Thymus (tissue), 11 donors: ENCODE results near the gene PLEKHB2. TPM values are rescaled to one million over a fixed set of nuclear protein-coding genes. Genes with fewer than 3 reads are reported as not detected.
A peak's percentile ranks its signal among the peaks of the same experiment; 100 is the strongest.

Experiments used
- DNase-seq, 9 donors: peaks; one replicate each; pipeline ENCODE4 v3.0.0-alpha.2; 2013; ENCODE audit warnings: low spot score in 9 of 9, low read depth in 6 of 9, missing footprints in 1 of 9
- H3K27ac ChIP-seq, 2 donors: one replicate each; pipeline ENCODE4 v1.5.1; 2013; ENCODE audit warnings: control low read depth in 1 of 2, low read depth in 1 of 2, low read length in 1 of 2, mild to moderate bottlenecking in 1 of 2, moderate library complexity in 1 of 2
- H3K27me3 ChIP-seq, 2 donors: one replicate each; pipeline ENCODE4 v1.5.1; 2013; ENCODE audit warnings: low read length in 1 of 2; ENCODE audit not compliant: control insufficient read depth in 2 of 2, insufficient read depth in 1 of 2
- H3K36me3 ChIP-seq, 2 donors: one replicate each; pipeline ENCODE4 v1.5.1; 2013; ENCODE audit warnings: low read length in 1 of 2, mild to moderate bottlenecking in 1 of 2, moderate library complexity in 1 of 2; ENCODE audit not compliant: control insufficient read depth in 2 of 2, insufficient read depth in 2 of 2
- H3K4me1 ChIP-seq, 2 donors: one replicate each; pipeline ENCODE4 v1.5.1; 2013; ENCODE audit warnings: low read length in 2 of 2; ENCODE audit not compliant: control insufficient read depth in 2 of 2, insufficient read depth in 2 of 2
- H3K4me3 ChIP-seq, 2 donors: one replicate each; pipeline ENCODE4 v1.5.1; 2013; ENCODE audit warnings: low read length in 2 of 2, control low read depth in 1 of 2, mild to moderate bottlenecking in 1 of 2
- H3K9me3 ChIP-seq, 2 donors: one replicate each; pipeline ENCODE4 v1.5.1; 2013; ENCODE audit warnings: low read length in 1 of 2, mild to moderate bottlenecking in 1 of 2; ENCODE audit not compliant: control insufficient read depth in 2 of 2, insufficient read depth in 1 of 2
- WGBS: extraction: QIAGEN DNeasy Blood & Tissue Kit; methylation state at CpG from one replicate; pipeline ENCODE4 v1.1.7; 2013; 5-methylcytosine and 5-hydroxymethylcytosine counted together
- polyA plus RNA-seq: library from polyadenylated mRNA; stranded (reverse); fragments of 200-250 nt; gene quantifications from one replicate; pipeline ENCODE4 v1.2.3, GENCODE V29; 2013
- total RNA-seq: library from RNA; stranded (reverse); fragments of 120-200 nt; gene quantifications from one replicate; pipeline ENCODE4 v1.2.4, GENCODE V29; 2013
- donor health status: healthy.

The PLEKHB2 gene
- total and polyA plus RNA-seq, 2 donors, result 32.7 to 41.8 TPM

- H3K27me3 ChIP-seq, result no peaks in the 10 kb centered on the region
- H3K27ac ChIP-seq, result no peak overlapping the region
- no peaks in the 10 kb centered on the region for H3K9me3 ChIP-seq
- no peaks in the 10 kb centered on the region for H3K4me1 ChIP-seq
- WGBS, result 92% methylated on average over 2 of the region's 2 CpGs
- H3K36me3 ChIP-seq, result peaks cover 46 to 65% of the 10 kb centered on the region in 2 donors
- no peak overlapping the region for H3K4me3 ChIP-seq
- no peak for DNase-seq
These were observed 19.5 kb upstream of the PLEKHB2 start for GRCh38 chr2:131085646-131086045.

GRCh38 chr2:131092458-131093005 is 12.6 kb upstream of the PLEKHB2 start:
- Histone ChIP-seq H3K4me3 (peak overlapping the region; percentile 52 to 94), H3K36me3 (peaks cover 8 to 19% of the 10 kb centered on the region in 2 donors), H3K9me3 (no peaks in the 10 kb centered on the region), H3K27me3 (no peaks in the 10 kb centered on the region), H3K27ac (peak overlapping the region; percentile 15 to 95), H3K4me1 (peaks cover 5 to 10% of the 10 kb centered on the region in 2 donors)
- DNase-seq, result peak in 2 of 9 donors; percentile 13 to 46
- WGBS, result 3% methylated on average over 26 of the region's 26 CpGs

- under 1% methylated on average over 107 of the region's 107 CpGs for WGBS
- H3K36me3 ChIP-seq, result peaks cover 3 to 13% of the 10 kb centered on the region in 2 donors
- H3K4me1 ChIP-seq, result peaks cover 5 to 10% of the 10 kb centered on the region in 2 donors
- H3K27ac ChIP-seq, result peak within 1 kb of the TSS; percentile 93 to 95
- no peaks in the 10 kb centered on the region for H3K27me3 ChIP-seq
- peak within 1 kb of the TSS; percentile 94 for H3K4me3 ChIP-seq
- no peaks in the 10 kb centered on the region for H3K9me3 ChIP-seq
- DNase-seq, result peak; percentile 64 to 96 (median 88)
These were observed 12.0 kb upstream of the PLEKHB2 start, which contains the start of gene FAM168B for GRCh38 chr2:131093006-131093695. Gene FAM168B, minus strand, starts transcription at chr2:131093460. Its CDS starts 10,814 bp downstream, at chr2:131082646.

GRCh38 chr2:131093696-131094462 is 11.3 kb upstream of the PLEKHB2 start:
- WGBS, result 13% methylated on average over 37 of the region's 37 CpGs
- no peak for DNase-seq
- peak overlapping the region; percentile 94 for H3K4me3 ChIP-seq
- H3K27me3 ChIP-seq, result no peaks in the 10 kb centered on the region
- H3K27ac ChIP-seq, result peak overlapping the region; percentile 93 to 94
- peaks cover 2 to 6% of the 10 kb centered on the region in 2 donors for H3K36me3 ChIP-seq
- peaks cover 5 to 10% of the 10 kb centered on the region in 2 donors for H3K4me1 ChIP-seq
- H3K9me3 ChIP-seq, result no peaks in the 10 kb centered on the region

- 93% methylated on average over 22 of the region's 22 CpGs for WGBS
- Histone ChIP-seq H3K36me3 (peaks cover 0 to 2% of the 10 kb centered on the region in 2 donors), H3K9me3 (no peaks in the 10 kb centered on the region), H3K4me1 (peaks cover 5 to 10% of the 10 kb centered on the region in 2 donors), H3K27ac (no peak overlapping the region), H3K4me3 (no peak overlapping the region), H3K27me3 (no peaks in the 10 kb centered on the region)
- DNase-seq, result no peak
These were observed 10.5 kb upstream of the PLEKHB2 start for GRCh38 chr2:131094463-131095281.

- no peak overlapping the region for H3K27ac ChIP-seq
- H3K27me3 ChIP-seq, result no peaks in the 10 kb centered on the region
- H3K4me1 ChIP-seq, result peaks cover 16 to 22% of the 10 kb centered on the region in 2 donors
- no peak for DNase-seq
- H3K4me3 ChIP-seq, result no peak overlapping the region
- H3K9me3 ChIP-seq, result no peaks in the 10 kb centered on the region
- WGBS, result 95% methylated on average over 2 of the region's 2 CpGs
- no peaks in the 10 kb centered on the region for H3K36me3 ChIP-seq
These were observed 2.0 kb upstream of the PLEKHB2 start for GRCh38 chr2:131103165-131103564.

- Histone ChIP-seq H3K27ac (peak overlapping the region; percentile 87 to 91), H3K27me3 (no peaks in the 10 kb centered on the region), H3K9me3 (no peaks in the 10 kb centered on the region), H3K36me3 (no peaks in the 10 kb centered on the region), H3K4me1 (peaks cover 16 to 22% of the 10 kb centered on the region in 2 donors), H3K4me3 (peak overlapping the region; percentile 86 to 99)
- 2% methylated on average over 20 of the region's 20 CpGs for WGBS
- peak in 2 of 9 donors; percentile 21 to 58 for DNase-seq
These were observed 515 bp upstream of the PLEKHB2 start for GRCh38 chr2:131104487-131105155.
